HUES6 (cell line): ENCODE measurements around the gene THRA.

ENCODE experiments used
- H3K27ac ChIP-seq: 2 replicates; pipeline ENCODE4 v1.7.0; 2013; ENCODE audit warnings: low read depth, mild to moderate bottlenecking, low read length, inconsistent platforms
- H3K27me3 ChIP-seq: 2 replicates; pipeline ENCODE4 v1.6.1; 2013; ENCODE audit warnings: low read length; ENCODE audit not compliant: control insufficient read depth, insufficient read depth
- H3K36me3 ChIP-seq: 2 replicates; pipeline ENCODE4 v1.6.1; 2013; ENCODE audit warnings: low read length; ENCODE audit not compliant: control insufficient read depth, insufficient read depth
- H3K4me1 ChIP-seq: 2 replicates; pipeline ENCODE4 v1.6.1; 2013; ENCODE audit warnings: low read length; ENCODE audit not compliant: control insufficient read depth, insufficient read depth
- H3K4me3 ChIP-seq: 2 replicates; pipeline ENCODE4 v1.5.1; 2013; ENCODE audit warnings: low read depth, low read length
- H3K9ac ChIP-seq: one replicate; pipeline ENCODE4 v1.6.1; 2013; ENCODE audit warnings: mild to moderate bottlenecking, low read length
- H3K9me3 ChIP-seq: 2 replicates; pipeline ENCODE4 v1.6.1; 2013; ENCODE audit warnings: low read depth, low read length; ENCODE audit not compliant: control insufficient read depth, insufficient read depth

THRA gene

DNA sequence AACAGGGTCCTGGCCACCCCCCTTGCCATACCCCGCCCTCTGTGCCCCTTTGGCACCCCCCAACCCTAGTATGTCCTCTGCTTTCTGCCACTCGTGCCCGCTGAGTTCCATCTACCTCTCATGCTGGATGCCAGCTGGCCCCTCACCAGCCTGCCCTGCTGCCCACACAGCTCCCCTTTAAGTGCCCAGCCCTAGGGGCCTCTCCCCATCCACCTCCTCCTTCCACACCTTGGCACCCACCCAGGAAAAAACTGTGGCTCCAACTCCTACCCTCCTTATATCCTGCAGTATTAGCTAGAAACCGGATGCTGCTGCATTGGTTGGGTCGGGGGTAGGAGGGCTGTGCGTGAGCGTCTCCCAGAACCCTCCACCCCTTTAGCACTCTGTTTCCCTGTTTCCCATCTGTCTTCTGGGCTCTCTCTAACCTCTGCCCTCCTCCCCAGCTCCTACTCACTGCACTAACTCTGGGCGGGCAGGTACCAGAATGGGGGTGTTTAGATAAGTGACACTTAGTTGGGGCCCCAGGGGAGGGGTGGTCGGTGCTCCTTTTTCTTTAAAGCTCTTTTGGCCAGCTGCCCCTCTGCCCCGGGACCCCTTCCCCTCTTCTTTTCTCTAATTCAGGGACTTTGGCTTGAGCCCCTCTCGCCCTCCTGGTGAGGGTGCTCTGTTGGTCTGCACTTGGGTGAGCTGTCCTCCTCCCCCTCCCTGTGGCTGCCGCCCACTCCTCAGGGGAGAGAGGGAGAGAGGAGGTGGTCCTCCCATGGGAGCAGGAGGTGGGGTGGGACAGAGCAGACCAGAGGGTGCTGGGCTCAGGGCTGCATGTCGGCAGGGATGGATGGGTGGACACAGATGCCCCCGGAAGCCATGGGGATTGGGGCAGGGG is 27.7 kb downstream of the THRA start:
- H3K9ac ChIP-seq = no peak overlapping the region
- H3K36me3 ChIP-seq = peaks cover 59% of the 10 kb centered on the region
- H3K4me3 ChIP-seq = no peak overlapping the region
- H3K27me3 ChIP-seq = no peaks in the 10 kb centered on the region
- H3K4me1 ChIP-seq = peaks cover 16% of the 10 kb centered on the region
- H3K27ac ChIP-seq = no peak overlapping the region
- no peaks in the 10 kb centered on the region for H3K9me3 ChIP-seq

DNA sequence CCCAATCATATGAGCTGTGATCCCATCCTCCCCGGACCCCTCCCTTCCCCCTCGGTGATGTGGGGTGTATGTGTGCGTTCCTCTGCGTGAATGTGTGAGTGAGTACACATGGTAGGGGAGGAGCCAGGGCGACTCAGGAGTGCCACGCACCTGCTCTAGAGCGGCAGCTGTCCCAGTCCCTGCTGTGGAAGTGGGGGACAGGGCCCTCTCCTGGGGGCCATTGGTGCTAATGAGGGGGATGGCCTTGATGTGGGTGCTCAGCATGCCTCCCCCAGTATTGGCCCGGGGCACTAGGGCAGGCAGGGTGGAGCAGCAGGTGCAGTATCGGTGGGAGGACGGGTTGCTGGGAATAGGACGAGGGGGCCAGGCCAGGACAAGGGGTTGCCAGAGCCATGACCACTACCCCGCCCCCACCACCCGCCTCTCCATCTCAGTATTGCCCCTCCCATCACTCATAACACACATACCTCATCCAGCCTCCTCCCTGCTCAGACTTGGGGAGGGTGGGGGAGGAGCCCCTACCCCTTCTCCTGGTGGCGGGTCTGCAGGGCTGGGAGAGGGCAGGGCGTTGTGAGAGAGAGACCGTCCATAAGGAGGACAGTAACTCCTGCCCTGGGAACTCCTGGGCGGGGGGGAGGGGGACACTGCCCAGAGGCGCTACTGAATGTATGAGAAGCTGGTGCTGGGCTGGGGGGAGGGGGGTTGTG is 29.1 kb downstream of the THRA start:
- no peak overlapping the region for H3K9ac ChIP-seq
- H3K27me3 ChIP-seq = no peaks in the 10 kb centered on the region
- peaks cover 65% of the 10 kb centered on the region for H3K36me3 ChIP-seq
- H3K27ac ChIP-seq = no peak overlapping the region
- H3K4me1 ChIP-seq = peaks cover 16% of the 10 kb centered on the region
- no peak overlapping the region for H3K4me3 ChIP-seq
- no peaks in the 10 kb centered on the region for H3K9me3 ChIP-seq

DNA sequence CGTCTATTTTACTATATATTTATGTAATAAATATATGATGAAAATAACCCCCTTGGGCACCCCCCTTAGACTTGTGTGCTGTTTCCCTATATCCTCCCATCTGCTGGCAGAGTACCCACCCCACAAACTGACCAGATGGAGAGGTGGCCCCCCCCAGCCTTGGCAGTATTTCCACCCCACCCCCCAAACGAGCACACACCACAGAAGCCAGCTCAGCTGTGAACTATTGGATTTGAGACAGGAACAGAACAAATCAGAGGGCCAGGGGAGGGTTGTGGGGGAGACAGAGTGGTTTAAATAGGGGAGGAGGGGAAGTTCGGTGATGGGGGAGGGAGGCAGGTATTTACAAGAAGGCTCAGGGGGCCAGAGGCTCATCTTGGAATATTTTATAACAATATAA is 29.8 kb downstream of the THRA start:
- Histone ChIP-seq H3K9ac (no peak overlapping the region), H3K27me3 (no peaks in the 10 kb centered on the region), H3K36me3 (peaks cover 63% of the 10 kb centered on the region), H3K27ac (no peak overlapping the region), H3K4me1 (peaks cover 16% of the 10 kb centered on the region), H3K4me3 (no peak overlapping the region), H3K9me3 (no peaks in the 10 kb centered on the region)

DNA sequence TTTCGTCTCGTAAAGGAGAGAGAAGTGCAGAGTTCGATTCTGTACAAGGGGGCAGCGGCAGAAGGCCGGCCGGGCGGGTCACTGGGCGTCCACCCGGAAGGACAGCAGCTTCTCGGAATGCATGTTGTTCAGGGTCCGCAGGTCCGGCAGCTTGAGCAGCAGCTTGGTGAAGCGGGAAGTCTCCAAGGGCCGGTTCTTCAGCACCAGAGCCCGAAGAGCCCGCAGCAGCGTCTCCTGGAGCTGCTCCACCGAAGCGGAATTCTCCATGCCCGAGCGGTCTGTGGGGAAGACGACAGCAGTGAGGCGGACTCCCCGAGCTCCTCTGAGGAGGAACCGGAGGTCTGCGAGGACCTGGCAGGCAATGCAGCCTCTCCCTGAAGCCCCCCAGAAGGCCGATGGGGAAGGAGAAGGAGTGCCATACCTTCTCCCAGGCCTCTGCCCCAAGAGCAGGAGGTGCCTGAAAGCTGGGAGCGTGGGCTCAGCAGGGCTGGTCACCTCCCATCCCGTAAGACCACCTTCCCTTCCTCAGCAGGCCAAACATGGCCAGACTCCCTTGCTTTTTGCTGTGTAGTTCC is 30.3 kb downstream of the THRA start:
- peaks cover 59% of the 10 kb centered on the region for H3K36me3 ChIP-seq
- H3K4me3 ChIP-seq = no peak overlapping the region
- no peaks in the 10 kb centered on the region for H3K27me3 ChIP-seq
- no peak overlapping the region for H3K9ac ChIP-seq
- no peaks in the 10 kb centered on the region for H3K9me3 ChIP-seq
- H3K27ac ChIP-seq = no peak overlapping the region
- peaks cover 20% of the 10 kb centered on the region for H3K4me1 ChIP-seq

DNA sequence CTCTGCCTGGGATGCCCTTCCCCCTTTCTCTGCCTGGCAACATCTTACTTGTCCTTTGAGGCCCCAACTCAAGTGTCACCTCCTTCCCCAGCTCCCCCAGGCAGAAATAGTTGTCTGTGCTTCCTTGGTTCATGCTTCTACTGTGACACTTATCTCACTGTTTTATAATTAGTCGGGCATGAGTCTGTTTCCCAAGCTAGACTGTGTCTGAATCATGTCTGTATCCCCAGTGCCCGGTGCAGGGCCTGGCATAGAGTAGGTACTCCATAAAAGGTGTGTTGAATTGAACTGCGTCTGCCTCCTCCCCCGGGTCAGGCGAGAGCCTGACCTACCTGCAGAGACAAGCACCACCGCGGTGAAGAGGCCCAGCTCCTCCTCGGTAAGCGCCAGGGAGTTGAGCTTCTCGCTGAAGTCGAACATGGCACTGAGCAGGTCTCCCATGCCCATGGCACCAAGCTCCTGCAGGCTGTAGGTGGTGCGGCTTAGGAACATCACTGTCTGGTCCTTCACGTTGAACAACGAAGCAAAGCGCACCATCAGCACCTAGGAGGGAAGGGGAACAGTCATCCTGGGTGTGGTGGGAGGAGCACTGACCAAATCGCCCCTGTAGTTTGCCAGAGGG is 30.9 kb downstream of the THRA start:
- Histone ChIP-seq H3K9me3 (no peaks in the 10 kb centered on the region), H3K27me3 (no peaks in the 10 kb centered on the region), H3K27ac (no peak overlapping the region), H3K9ac (no peak overlapping the region), H3K36me3 (peaks cover 54% of the 10 kb centered on the region), H3K4me1 (peaks cover 26% of the 10 kb centered on the region), H3K4me3 (no peak overlapping the region)

DNA sequence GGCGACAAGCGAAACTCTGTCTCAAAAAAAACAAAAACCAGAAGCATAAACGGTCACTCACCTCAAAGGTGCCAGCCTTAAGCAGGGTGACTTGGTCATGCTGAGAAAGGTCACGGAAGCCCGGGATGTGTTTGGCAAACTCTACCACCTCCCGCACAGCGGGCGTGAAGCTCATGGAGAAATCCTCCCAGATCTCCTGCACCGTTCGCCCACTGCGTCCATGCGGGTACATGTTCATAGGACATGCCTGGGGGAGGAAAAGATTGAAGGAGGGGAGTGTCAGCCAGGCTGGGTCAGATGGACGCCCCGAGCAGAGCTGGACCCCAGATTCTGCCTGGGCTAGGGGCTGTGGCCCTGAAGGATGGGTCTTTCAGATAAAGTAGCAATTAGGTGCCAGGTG is 32.1 kb downstream of the THRA start:
- H3K27me3 ChIP-seq = peaks cover 7% of the 10 kb centered on the region
- H3K4me3 ChIP-seq = no peak overlapping the region
- H3K9ac ChIP-seq = no peak overlapping the region
- no peak overlapping the region for H3K27ac ChIP-seq
- peaks cover 33% of the 10 kb centered on the region for H3K4me1 ChIP-seq
- peaks cover 47% of the 10 kb centered on the region for H3K36me3 ChIP-seq
- H3K9me3 ChIP-seq = no peaks in the 10 kb centered on the region

DNA sequence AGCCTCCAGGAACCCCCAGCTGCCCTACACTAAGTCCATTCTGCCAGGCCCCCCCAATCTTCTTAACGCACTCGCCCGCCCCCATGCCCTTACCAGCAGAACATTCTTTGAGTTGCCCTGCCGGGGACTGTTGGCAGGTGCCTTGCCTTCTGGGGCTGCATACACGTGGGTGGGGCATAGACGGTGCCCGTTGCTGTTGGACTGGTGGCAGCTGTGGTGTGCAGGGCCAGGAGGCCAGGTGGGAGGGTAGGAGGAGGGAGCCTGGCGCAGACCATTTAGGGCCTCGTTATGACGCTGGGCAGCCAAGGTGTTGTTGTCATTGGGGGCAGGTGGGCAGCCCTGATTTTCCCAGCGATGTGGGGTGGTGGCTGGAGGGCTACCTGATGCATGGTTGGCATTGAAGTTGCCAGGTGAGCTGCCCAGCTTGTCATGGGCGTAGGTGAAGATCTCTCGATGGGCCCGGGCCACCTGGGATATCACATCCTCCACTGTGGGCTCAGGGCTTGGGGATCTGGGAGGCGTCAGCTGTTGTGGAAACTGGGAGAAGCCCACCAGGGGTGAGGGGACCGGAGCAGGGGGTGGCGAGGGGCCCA is 32.7 kb downstream of the THRA start:
- Histone ChIP-seq H3K4me1 (peaks cover 33% of the 10 kb centered on the region), H3K27ac (no peak overlapping the region), H3K9me3 (no peaks in the 10 kb centered on the region), H3K36me3 (peaks cover 47% of the 10 kb centered on the region), H3K4me3 (no peak overlapping the region), H3K27me3 (peaks cover 12% of the 10 kb centered on the region), H3K9ac (no peak overlapping the region)

DNA sequence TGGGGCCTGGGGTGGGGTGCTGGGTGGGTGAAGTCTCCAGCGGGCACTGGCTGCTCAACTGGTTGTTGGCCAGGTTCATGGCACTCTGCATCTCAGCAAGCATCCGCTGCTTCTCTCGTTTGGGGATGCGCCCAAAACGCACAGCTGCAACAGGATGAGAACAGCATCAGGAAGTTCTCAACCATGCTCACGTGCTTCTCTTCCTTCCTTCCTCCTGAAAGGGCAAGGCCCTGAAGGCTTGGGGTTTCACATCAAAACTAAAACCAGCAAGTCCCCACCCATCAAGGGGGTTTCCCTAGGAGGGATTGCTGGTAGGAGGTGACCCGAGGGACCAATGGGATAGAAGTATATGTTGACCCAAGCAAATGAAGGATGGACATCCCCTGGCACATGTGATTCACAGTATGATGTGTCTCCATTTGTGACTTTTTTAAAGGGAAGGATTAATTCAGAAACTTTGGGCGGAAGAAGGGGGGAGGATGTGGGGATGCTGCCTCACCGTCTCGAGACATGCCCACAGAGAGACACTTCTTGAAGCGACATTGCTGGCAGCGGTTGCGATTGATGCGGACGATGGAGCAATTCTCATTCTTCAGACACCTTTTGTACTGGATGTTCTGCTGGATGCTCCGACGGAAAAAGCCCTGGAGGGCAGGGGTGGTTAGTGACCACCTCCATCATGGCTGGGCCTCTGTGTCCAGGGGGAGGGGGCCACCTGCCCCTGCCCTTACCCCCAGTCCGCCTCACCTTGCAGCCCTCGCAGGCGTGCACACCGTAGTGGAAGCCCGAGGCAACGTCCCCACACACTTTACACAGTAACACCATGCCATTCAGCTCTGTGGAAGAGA is 33.4 kb downstream of the THRA start:
- Histone ChIP-seq H3K27me3 (peaks cover 12% of the 10 kb centered on the region), H3K4me3 (no peak overlapping the region), H3K27ac (no peak overlapping the region), H3K4me1 (peaks cover 35% of the 10 kb centered on the region), H3K36me3 (peaks cover 45% of the 10 kb centered on the region), H3K9me3 (no peaks in the 10 kb centered on the region), H3K9ac (no peak overlapping the region)

DNA sequence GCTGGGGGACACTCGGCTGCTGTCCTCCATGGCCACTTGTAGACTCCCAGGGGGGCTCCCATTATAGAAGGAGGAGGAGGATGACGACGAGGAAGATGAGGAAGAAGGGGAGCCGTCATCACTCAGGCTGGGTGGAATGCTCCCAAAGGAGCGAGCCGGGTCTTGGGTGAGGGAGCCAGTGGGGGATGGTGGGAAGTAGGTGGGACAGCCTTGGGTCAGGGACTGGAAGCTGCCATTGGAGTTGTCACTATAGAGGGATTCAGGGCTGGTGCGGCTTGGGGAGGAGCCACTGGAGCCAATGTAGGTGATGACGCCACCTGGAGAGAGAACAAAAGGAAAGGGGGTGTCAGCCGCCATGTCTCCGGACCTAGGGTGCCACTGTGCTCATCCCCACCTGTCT is 34.3 kb downstream of the THRA start:
- Histone ChIP-seq H3K27me3 (peaks cover 12% of the 10 kb centered on the region), H3K27ac (no peak overlapping the region), H3K36me3 (peaks cover 44% of the 10 kb centered on the region), H3K4me3 (no peak overlapping the region), H3K9ac (no peak overlapping the region), H3K9me3 (no peaks in the 10 kb centered on the region), H3K4me1 (peaks cover 30% of the 10 kb centered on the region)
